IPS DF 19.7 (cell line): ENCODE results near the gene UBQLN1.
A peak's percentile ranks its signal among the peaks of the same experiment; 100 is the strongest.
"Not testable (repeated sequence)": the region's sequence is repeated elsewhere in the genome, so short reads cannot be mapped to it uniquely, and the experiment has no call there.

ENCODE experiments used
- DNase-seq: peaks from one replicate; pipeline ENCODE4 v3.0.0-alpha.2; 2013; ENCODE audit warnings: low read depth, low spot score

The UBQLN1 gene

GRCh38 chr9:83707768-83708514, at the start of gene UBQLN1:
Gene UBQLN1, minus strand, starts transcription at chr9:83707958. Its CDS starts 279 bp downstream, at chr9:83707679.
- peak; percentile 88 for DNase-seq

GRCh38 chr9:83754383-83754977, 46.7 kb upstream of the UBQLN1 start:
- DNase-seq, result no peak

GRCh38 chr9:83749706-83750105, 41.9 kb upstream of the UBQLN1 start:
- no peak for DNase-seq

- DNase-seq, result no peak
Observed at GRCh38 chr9:83744206-83744605, 36.4 kb upstream of the UBQLN1 start.

- no peak for DNase-seq
Observed at GRCh38 chr9:83733739-83734138, 26.0 kb upstream of the UBQLN1 start.

- not testable (repeated sequence) for DNase-seq
Observed at GRCh38 chr9:83728591-83729368, 21.0 kb upstream of the UBQLN1 start.

GRCh38 chr9:83724436-83724835, 16.7 kb upstream of the UBQLN1 start:
- DNase-seq, result no peak

- no peak for DNase-seq
Observed at GRCh38 chr9:83722726-83723495, 15.2 kb upstream of the UBQLN1 start.

GRCh38 chr9:83721509-83721908, 13.8 kb upstream of the UBQLN1 start:
- DNase-seq, result no peak

GRCh38 chr9:83715794-83716193, 8.0 kb upstream of the UBQLN1 start:
- no peak for DNase-seq

- DNase-seq, result no peak
Observed at GRCh38 chr9:83715221-83715620, 7.5 kb upstream of the UBQLN1 start.

GRCh38 chr9:83714329-83714728, 6.6 kb upstream of the UBQLN1 start:
- DNase-seq, result no peak

- DNase-seq, result no peak
Observed at GRCh38 chr9:83708515-83709158, 879 bp upstream of the UBQLN1 start.

GRCh38 chr9:83707518-83707767, 315 bp downstream of the UBQLN1 start:
- no peak for DNase-seq

GRCh38 chr9:83706676-83707517, 861 bp downstream of the UBQLN1 start:
- no peak for DNase-seq

- DNase-seq, result not testable (repeated sequence)
Observed at GRCh38 chr9:83705219-83705651, 2.5 kb downstream of the UBQLN1 start.

- no peak for DNase-seq
Observed at GRCh38 chr9:83701769-83702168, 6.0 kb downstream of the UBQLN1 start.

GRCh38 chr9:83701286-83701685, 6.5 kb downstream of the UBQLN1 start:
- DNase-seq, result no peak

GRCh38 chr9:83699615-83700014, 8.1 kb downstream of the UBQLN1 start:
- DNase-seq, result no peak

- no peak for DNase-seq
Observed at GRCh38 chr9:83698976-83699585, 8.7 kb downstream of the UBQLN1 start.
